Measurements from ENCODE around the gene COX6B2. TPM values are rescaled to one million over a fixed set of nuclear protein-coding genes. Genes with fewer than 3 reads are reported as not detected.

COX6B2 gene
- total RNA-seq, 1 donor from 2014 or later = not detected

GRCh38 chr19:55352040-55352439 lies 2.5 kb downstream of the COX6B2 start:
- Histone ChIP-seq H3K4me3 (ENCODE audit: low read length in 3 of 3) (no peak overlapping the region), H3K27me3 (ENCODE audit: control insufficient read depth in 3 of 3, insufficient read depth in 3 of 3, low read length in 3 of 3) (peaks cover 46 to 48% (median 47%) of the 10 kb centered on the region in 3 donors), H3K36me3 (ENCODE audit: control insufficient read depth in 3 of 3, insufficient read depth in 3 of 3, low read length in 3 of 3) (peaks cover 0 to 5% (median 0%) of the 10 kb centered on the region in 3 donors), H3K27ac (ENCODE audit: low read depth, low read length) (no peak overlapping the region), H3K9me3 (ENCODE audit: control insufficient read depth in 3 of 3, low read length in 3 of 3) (no peaks in the 10 kb centered on the region), H3K9ac (ENCODE audit: low read depth in 1 of 3, low read length in 3 of 3) (no peak overlapping the region), H3K4me1 (ENCODE audit: control insufficient read depth in 3 of 3, insufficient read depth in 3 of 3, low read length in 3 of 3) (peaks cover 8 to 10% (median 10%) of the 10 kb centered on the region in 3 donors)

GRCh38 chr19:55350620-55351315 lies 3.8 kb downstream of the COX6B2 start:
- Histone ChIP-seq H3K36me3 (ENCODE audit: control insufficient read depth in 3 of 3, insufficient read depth in 3 of 3, low read length in 3 of 3) (peaks cover 0 to 5% (median 0%) of the 10 kb centered on the region in 3 donors), H3K9me3 (ENCODE audit: control insufficient read depth in 3 of 3, low read length in 3 of 3) (no peaks in the 10 kb centered on the region), H3K27ac (ENCODE audit: low read depth, low read length) (no peak overlapping the region), H3K9ac (ENCODE audit: low read depth in 1 of 3, low read length in 3 of 3) (no peak overlapping the region), H3K4me3 (ENCODE audit: low read length in 3 of 3) (no peak overlapping the region), H3K27me3 (ENCODE audit: control insufficient read depth in 3 of 3, insufficient read depth in 3 of 3, low read length in 3 of 3) (peaks cover 39 to 45% (median 45%) of the 10 kb centered on the region in 3 donors), H3K4me1 (ENCODE audit: control insufficient read depth in 3 of 3, insufficient read depth in 3 of 3, low read length in 3 of 3) (peaks cover 8 to 12% (median 10%) of the 10 kb centered on the region in 3 donors)

GRCh38 chr19:55348317-55349034 lies 6.0 kb downstream of the COX6B2 start:
- peaks cover 4 to 9% (median 7%) of the 10 kb centered on the region in 3 donors for H3K4me1 ChIP-seq (ENCODE audit: control insufficient read depth in 3 of 3, insufficient read depth in 3 of 3, low read length in 3 of 3)
- H3K9ac ChIP-seq (ENCODE audit: low read depth in 1 of 3, low read length in 3 of 3) = no peak overlapping the region

GRCh38 chr19:55347442-55348009 lies 7.0 kb downstream of the COX6B2 start:
- Histone ChIP-seq H3K4me1 (ENCODE audit: control insufficient read depth in 3 of 3, insufficient read depth in 3 of 3, low read length in 3 of 3) (peaks cover 0 to 4% (median 0%) of the 10 kb centered on the region in 3 donors), H3K36me3 (ENCODE audit: control insufficient read depth in 3 of 3, insufficient read depth in 3 of 3, low read length in 3 of 3) (peaks cover 3 to 13% (median 12%) of the 10 kb centered on the region in 3 donors), H3K9ac (ENCODE audit: low read depth in 1 of 3, low read length in 3 of 3) (no peak overlapping the region), H3K4me3 (ENCODE audit: low read length in 3 of 3) (no peak overlapping the region), H3K27ac (ENCODE audit: low read depth, low read length) (no peak overlapping the region), H3K9me3 (ENCODE audit: control insufficient read depth in 3 of 3, low read length in 3 of 3) (no peaks in the 10 kb centered on the region), H3K27me3 (ENCODE audit: control insufficient read depth in 3 of 3, insufficient read depth in 3 of 3, low read length in 3 of 3) (peaks cover 19 to 24% (median 23%) of the 10 kb centered on the region in 3 donors)

More at GRCh38 chr19:55348317-55349034, 6.0 kb downstream of the COX6B2 start:
- Histone ChIP-seq H3K4me3 (ENCODE audit: low read length in 3 of 3) (no peak overlapping the region), H3K36me3 (ENCODE audit: control insufficient read depth in 3 of 3, insufficient read depth in 3 of 3, low read length in 3 of 3) (peaks cover 0 to 5% (median 4%) of the 10 kb centered on the region in 3 donors), H3K27me3 (ENCODE audit: control insufficient read depth in 3 of 3, insufficient read depth in 3 of 3, low read length in 3 of 3) (peaks cover 28 to 34% (median 33%) of the 10 kb centered on the region in 3 donors), H3K27ac (ENCODE audit: low read depth, low read length) (no peak overlapping the region), H3K9me3 (ENCODE audit: control insufficient read depth in 3 of 3, low read length in 3 of 3) (no peaks in the 10 kb centered on the region)

GRCh38 chr19:55346725-55347441 lies 7.6 kb downstream of the COX6B2 start:
- H3K4me1 ChIP-seq (ENCODE audit: control insufficient read depth in 3 of 3, insufficient read depth in 3 of 3, low read length in 3 of 3) = peaks cover 0 to 5% (median 0%) of the 10 kb centered on the region in 3 donors
- no peaks in the 10 kb centered on the region for H3K9me3 ChIP-seq (ENCODE audit: control insufficient read depth in 3 of 3, low read length in 3 of 3)
- H3K27me3 ChIP-seq (ENCODE audit: control insufficient read depth in 3 of 3, insufficient read depth in 3 of 3, low read length in 3 of 3) = peaks cover 12 to 18% (median 17%) of the 10 kb centered on the region in 3 donors
- H3K4me3 ChIP-seq (ENCODE audit: low read length in 3 of 3) = no peak overlapping the region
- H3K36me3 ChIP-seq (ENCODE audit: control insufficient read depth in 3 of 3, insufficient read depth in 3 of 3, low read length in 3 of 3) = peaks cover 3 to 14% (median 13%) of the 10 kb centered on the region in 3 donors
- no peak overlapping the region for H3K27ac ChIP-seq (ENCODE audit: low read depth, low read length)
- H3K9ac ChIP-seq (ENCODE audit: low read depth in 1 of 3, low read length in 3 of 3) = no peak overlapping the region

GRCh38 chr19:55345818-55346724 lies 8.4 kb downstream of the COX6B2 start:
- Histone ChIP-seq H3K4me3 (ENCODE audit: low read length in 3 of 3) (no peak overlapping the region), H3K36me3 (ENCODE audit: control insufficient read depth in 3 of 3, insufficient read depth in 3 of 3, low read length in 3 of 3) (peaks cover 6 to 14% (median 13%) of the 10 kb centered on the region in 3 donors), H3K4me1 (ENCODE audit: control insufficient read depth in 3 of 3, insufficient read depth in 3 of 3, low read length in 3 of 3) (peaks cover 4 to 11% (median 5%) of the 10 kb centered on the region in 3 donors), H3K27me3 (ENCODE audit: control insufficient read depth in 3 of 3, insufficient read depth in 3 of 3, low read length in 3 of 3) (peaks cover 5 to 11% (median 9%) of the 10 kb centered on the region in 3 donors), H3K9me3 (ENCODE audit: control insufficient read depth in 3 of 3, low read length in 3 of 3) (no peaks in the 10 kb centered on the region), H3K27ac (ENCODE audit: low read depth, low read length) (no peak overlapping the region), H3K9ac (ENCODE audit: low read depth in 1 of 3, low read length in 3 of 3) (no peak overlapping the region)

- H3K4me1 ChIP-seq (ENCODE audit: control insufficient read depth in 3 of 3, insufficient read depth in 3 of 3, low read length in 3 of 3) = peaks cover 11 to 17% (median 12%) of the 10 kb centered on the region in 3 donors
These were observed 9.3 kb downstream of the COX6B2 start for GRCh38 chr19:55345101-55345817.

GRCh38 chr19:55344444-55344843 lies 10.1 kb downstream of the COX6B2 start:
- Histone ChIP-seq H3K27ac (ENCODE audit: low read depth, low read length) (no peak overlapping the region), H3K4me1 (ENCODE audit: control insufficient read depth in 3 of 3, insufficient read depth in 3 of 3, low read length in 3 of 3) (peaks cover 13 to 20% (median 15%) of the 10 kb centered on the region in 3 donors), H3K36me3 (ENCODE audit: control insufficient read depth in 3 of 3, insufficient read depth in 3 of 3, low read length in 3 of 3) (peaks cover 6 to 14% (median 13%) of the 10 kb centered on the region in 3 donors), H3K9ac (ENCODE audit: low read depth in 1 of 3, low read length in 3 of 3) (no peak overlapping the region), H3K9me3 (ENCODE audit: control insufficient read depth in 3 of 3, low read length in 3 of 3) (no peaks in the 10 kb centered on the region), H3K4me3 (ENCODE audit: low read length in 3 of 3) (no peak overlapping the region), H3K27me3 (ENCODE audit: control insufficient read depth in 3 of 3, insufficient read depth in 3 of 3, low read length in 3 of 3) (no peaks in the 10 kb centered on the region)

More at GRCh38 chr19:55345101-55345817, 9.3 kb downstream of the COX6B2 start:
- Histone ChIP-seq H3K4me3 (ENCODE audit: low read length in 3 of 3) (no peak overlapping the region), H3K9me3 (ENCODE audit: control insufficient read depth in 3 of 3, low read length in 3 of 3) (no peaks in the 10 kb centered on the region), H3K9ac (ENCODE audit: low read depth in 1 of 3, low read length in 3 of 3) (no peak overlapping the region), H3K36me3 (ENCODE audit: control insufficient read depth in 3 of 3, insufficient read depth in 3 of 3, low read length in 3 of 3) (peaks cover 6 to 14% (median 13%) of the 10 kb centered on the region in 3 donors), H3K27ac (ENCODE audit: low read depth, low read length) (no peak overlapping the region), H3K27me3 (ENCODE audit: control insufficient read depth in 3 of 3, insufficient read depth in 3 of 3, low read length in 3 of 3) (peaks cover 0 to 3% (median under 1%) of the 10 kb centered on the region in 3 donors)

Data from skeletal muscle tissue (tissue), 4 donors.